Endothelial cell of umbilical vein (primary cell): ENCODE measurements around the gene PLA2G4E. TPM values are rescaled to one million over a fixed set of nuclear protein-coding genes. Genes with fewer than 3 reads are reported as not detected.
A peak's percentile ranks its signal among the peaks of the same experiment; 100 is the strongest.

Source experiments
- BruUV-seq: library from RNA; stranded (reverse); fragments of 400-500 nt; replicated peaks from 2 replicates; lab custom pipeline; 2021; lab: Mats Ljungman, UMichigan
- CTCF ChIA-PET: fragments of 300-600, 350-600 bp; sonication (Branson Sonifier 250); formaldehyde crosslinking; loops from one replicate; lab custom pipeline; 2021; ENCODE audit warnings: antibody characterized with exemption, inconsistent platforms; lab: Charles Lee
- POLR2A ChIA-PET: fragments of 300-600, 350-600 bp; sonication (Branson Sonifier 250); formaldehyde crosslinking; loops from one replicate; lab custom pipeline; 2021; ENCODE audit warnings: antibody characterized with exemption, inconsistent platforms; lab: Charles Lee
- DNase-seq: peaks from one replicate; pipeline ENCODE4 v3.0.0-alpha.2; 2011; ENCODE audit warnings: low read depth, low spot score
- FAIRE-seq: peaks from 2 replicates; lab custom pipeline; 2011; peaks lifted over from hg19 to GRCh38; lab: Jason Lieb, UNC
- H2AFZ ChIP-seq: 2 replicates; pipeline ENCODE4 v1.6.0; 2012; ENCODE audit warnings: low read depth, low read length, control low read depth, inconsistent platforms
- H3K27ac ChIP-seq: 2 replicates; pipeline ENCODE4 v1.5.1; 2011; ENCODE audit warnings: low read depth, mild to moderate bottlenecking, control low read depth, low read length, moderate library complexity; ENCODE audit not compliant: insufficient read depth
- H3K27me3 ChIP-seq, 2 experiments: 2 replicates each; pipeline versions ENCODE4 v1.6.0 to v1.6.1; 2011; ENCODE audit warnings: low read length in 2 of 2, mixed read lengths in 1 of 2; ENCODE audit not compliant: control insufficient read depth in 2 of 2, insufficient read depth in 2 of 2
- H3K36me3 ChIP-seq, 2 experiments: 2 replicates in 1 of 2; 3 replicates in 1 of 2; pipeline ENCODE4 v1.5.1; 2011; ENCODE audit warnings: low read length in 2 of 2, mild to moderate bottlenecking in 1 of 2, moderate library complexity in 1 of 2; ENCODE audit not compliant: control insufficient read depth in 2 of 2, insufficient read depth in 2 of 2; ENCODE audit errors: extremely low read depth in 1 of 2
- H3K4me1 ChIP-seq: 3 replicates; pipeline ENCODE4 v1.5.1; 2011; ENCODE audit warnings: mild to moderate bottlenecking, low read length; ENCODE audit not compliant: control insufficient read depth, insufficient read depth; ENCODE audit errors: extremely low read depth
- H3K4me2 ChIP-seq: 2 replicates; pipeline ENCODE4 v1.6.1; 2011; ENCODE audit warnings: low read length, control low read depth, mixed read lengths; ENCODE audit not compliant: insufficient read depth
- H3K4me3 ChIP-seq, 3 experiments: fragments of 200-600 bp in 1 of 3; sonication (generic), shearing (Covaris generic) in 1 of 3; replicated peaks in 1 of 3; 2 replicates each; pipeline ENCODE4 v1.5.1; 2011 to 2016; ENCODE audit warnings: control low read depth in 3 of 3, low read length in 3 of 3, mild to moderate bottlenecking in 2 of 3, inconsistent platforms in 1 of 3, low read depth in 1 of 3, moderate library complexity in 1 of 3; ENCODE audit not compliant: insufficient read depth in 1 of 3
- H3K79me2 ChIP-seq: 2 replicates; pipeline ENCODE4 v1.6.0; 2012; ENCODE audit warnings: low read length, inconsistent platforms; ENCODE audit not compliant: control insufficient read depth, insufficient read depth
- H3K9ac ChIP-seq: replicated peaks from 2 replicates; pipeline ENCODE3; 2011; ENCODE audit warnings: low read length, control low read depth; ENCODE audit not compliant: insufficient read depth; ENCODE audit errors: extremely low read depth
- H3K9me1 ChIP-seq: replicated peaks from 3 replicates; pipeline ENCODE4 v1.6.0; 2011; ENCODE audit warnings: mild to moderate bottlenecking, low read length; ENCODE audit not compliant: control insufficient read depth, insufficient read depth; ENCODE audit errors: extremely low read depth
- H3K9me3 ChIP-seq: replicated peaks from 2 replicates; pipeline ENCODE4 v1.5.1; 2012; ENCODE audit warnings: low read length, inconsistent platforms; ENCODE audit not compliant: control insufficient read depth, insufficient read depth
- H4K20me1 ChIP-seq: replicated peaks from 2 replicates; pipeline ENCODE3; 2011; ENCODE audit warnings: mild to moderate bottlenecking, low read length; ENCODE audit not compliant: control insufficient read depth, insufficient read depth; ENCODE audit errors: extremely low read depth
- CTCF ChIP-seq, 2 donors: IDR thresholded peaks; 1 replicate in 1 of 2; 2 replicates in 1 of 2; pipeline ENCODE4 v1.5.1; 2011; ENCODE audit warnings: low read length in 2 of 2, mild to moderate bottlenecking in 2 of 2, moderate library complexity in 2 of 2, control low read depth in 1 of 2, inconsistent platforms in 1 of 2, low read depth in 1 of 2; ENCODE audit not compliant: insufficient read depth in 1 of 2; ENCODE audit errors: extremely low read depth in 1 of 2
- EZH2 ChIP-seq: IDR thresholded peaks from 2 replicates; pipeline ENCODE4 v1.6.1; 2012; ENCODE audit warnings: borderline replicate concordance, low read depth, mild to moderate bottlenecking, moderate library complexity, low read length, inconsistent platforms; ENCODE audit not compliant: severe bottlenecking
- FOS ChIP-seq: IDR thresholded peaks from 2 replicates; pipeline ENCODE4 v1.6.1; 2011; ENCODE audit warnings: mild to moderate bottlenecking, low read length, moderate library complexity, borderline replicate concordance; ENCODE audit not compliant: insufficient read depth
- GATA2 ChIP-seq: IDR thresholded peaks from 2 replicates; pipeline ENCODE4 v1.7.0; 2011; ENCODE audit warnings: low read depth, mild to moderate bottlenecking, moderate library complexity, mixed read lengths, low read length; ENCODE audit not compliant: insufficient read length, insufficient read depth
- JUN ChIP-seq: IDR thresholded peaks from 2 replicates; pipeline ENCODE4 v1.6.1; 2011; ENCODE audit warnings: borderline replicate concordance, low read depth; ENCODE audit not compliant: insufficient read length, insufficient read depth
- POLR2A ChIP-seq: IDR thresholded peaks from 2 replicates; pipeline ENCODE4 v1.6.1; 2012; ENCODE audit warnings: low read depth, mild to moderate bottlenecking, control low read depth, low read length
- POLR2AphosphoS5 ChIP-seq: IDR thresholded peaks from 2 replicates; pipeline ENCODE4 v1.6.1; 2012; ENCODE audit warnings: low read depth, mild to moderate bottlenecking, control low read depth, low read length, moderate library complexity; ENCODE audit not compliant: insufficient read depth
- dilution Hi-C: fragments of 300-500 bp; cut with MboI; formaldehyde crosslinking; loops from one replicate; pipeline ENCODE4 v1.15.0; 2019; ENCODE audit warnings: low sequenced_read_pairs; ENCODE audit not compliant: extremely low pct_ligation_motif_present
- intact Hi-C: fragments of 100-400 bp; cut with micrococcal nuclease; formaldehyde crosslinking; loops from one replicate; pipeline ENCODE4 v1.10.0; 2022
- polyA plus RNA-seq, 4 experiments: library from polyadenylated mRNA; depleted of rRNA in 3 of 4; stranded (reverse) in 3 of 4; unstranded in 1 of 4; fragments of >200 nt; gene quantifications; 2 replicates each; pipeline versions ENCODE4 v1.2.1 to v1.2.3, GENCODE V29; 2011 to 2012; ENCODE audit warnings: missing spikeins in 1 of 4
- total RNA-seq: library from RNA; stranded (reverse); gene quantifications from 2 replicates; pipeline ENCODE4 v1.2.3, GENCODE V29; 2021
- TF ChIP-seq, protein P1 (sequence below): IDR thresholded peaks from 2 replicates; pipeline ENCODE4 v1.6.1; 2011; ENCODE audit not compliant: insufficient read depth, insufficient read length

The PLA2G4E gene
- total and polyA plus RNA-seq, 2 donors (not counting 3 experiments of a cell fraction or from before 2014, with no cell fraction given), result not detected

- DNase-seq (peak; percentile 92), FAIRE-seq (peak; percentile 80)
- peaks cover 96% of the 10 kb centered on the region for H3K4me1 ChIP-seq
- H3K27ac ChIP-seq, result peak overlapping the region; percentile 99
- intact Hi-C loops (loop anchor here (1.0 kb wide), 2 partner anchors 17 to 20 kb away; no protein-coding TSS in a partner anchor), dilution Hi-C loops (no loop called here)
- H3K4me3 ChIP-seq, result no peak overlapping the region
- no peaks in the 10 kb centered on the region for H3K9me3 ChIP-seq
- no peaks in the 10 kb centered on the region for H3K9me1 ChIP-seq
- CTCF ChIA-PET, result interaction anchor here (0.6 to 5.9 kb wide), 6 partner anchors 10 to 36 kb away, joined by 4 to 44 read pairs (median 5); partner anchors contain the start of gene EHD4
- H2AFZ ChIP-seq, result no peak overlapping the region
- no peaks in the 10 kb centered on the region for H4K20me1 ChIP-seq
- BruUV-seq, result no TSS peak
- H3K4me2 ChIP-seq, result peak overlapping the region; percentile 0
- POLR2A ChIA-PET, result interaction anchor here (0.6 to 2.3 kb wide), 4 partner anchors 16 to 538 kb away, joined by 3 to 9 read pairs (median 4); no protein-coding TSS in a partner anchor
- H3K9ac ChIP-seq, result peak overlapping the region; percentile 62
- H3K79me2 ChIP-seq, result peaks cover 58% of the 10 kb centered on the region
- no peaks in the 10 kb centered on the region for H3K27me3 ChIP-seq
- H3K36me3 ChIP-seq, result peaks cover 17 to 18% of the 10 kb centered on the region in 2 experiments
- TF ChIP-seq JUN (peak; percentile 96), EZH2 (no peak), CTCF (IDR thresholded peaks at IDR 0.05; ENCODE audit: extremely low read depth in 1 of 2, insufficient read depth in 1 of 2, low read depth in 1 of 2, low read length in 2 of 2) (no peak), FOS (peak; percentile 91), POLR2AphosphoS5 (peak; percentile 76), GATA2 (peak; percentile 55), POLR2A (no peak)
- TF ChIP-seq, protein P1, sequence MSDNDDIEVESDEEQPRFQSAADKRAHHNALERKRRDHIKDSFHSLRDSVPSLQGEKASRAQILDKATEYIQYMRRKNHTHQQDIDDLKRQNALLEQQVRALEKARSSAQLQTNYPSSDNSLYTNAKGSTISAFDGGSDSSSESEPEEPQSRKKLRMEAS, result peak; percentile 78
Observed at GRCh38 chr15:41940441-41940857, 80.4 kb downstream of the PLA2G4E start.
